ELR (cell line): ENCODE data around the gene HEPN1.
"Not testable (repeated sequence)": the region's sequence is repeated elsewhere in the genome, so short reads cannot be mapped to it uniquely, and the experiment has no call there.

Experiments
- DNase-seq: peaks from one replicate; pipeline ENCODE4 v3.0.0-alpha.2; 2015; ENCODE audit warnings: low read depth

Gene HEPN1

DNA sequence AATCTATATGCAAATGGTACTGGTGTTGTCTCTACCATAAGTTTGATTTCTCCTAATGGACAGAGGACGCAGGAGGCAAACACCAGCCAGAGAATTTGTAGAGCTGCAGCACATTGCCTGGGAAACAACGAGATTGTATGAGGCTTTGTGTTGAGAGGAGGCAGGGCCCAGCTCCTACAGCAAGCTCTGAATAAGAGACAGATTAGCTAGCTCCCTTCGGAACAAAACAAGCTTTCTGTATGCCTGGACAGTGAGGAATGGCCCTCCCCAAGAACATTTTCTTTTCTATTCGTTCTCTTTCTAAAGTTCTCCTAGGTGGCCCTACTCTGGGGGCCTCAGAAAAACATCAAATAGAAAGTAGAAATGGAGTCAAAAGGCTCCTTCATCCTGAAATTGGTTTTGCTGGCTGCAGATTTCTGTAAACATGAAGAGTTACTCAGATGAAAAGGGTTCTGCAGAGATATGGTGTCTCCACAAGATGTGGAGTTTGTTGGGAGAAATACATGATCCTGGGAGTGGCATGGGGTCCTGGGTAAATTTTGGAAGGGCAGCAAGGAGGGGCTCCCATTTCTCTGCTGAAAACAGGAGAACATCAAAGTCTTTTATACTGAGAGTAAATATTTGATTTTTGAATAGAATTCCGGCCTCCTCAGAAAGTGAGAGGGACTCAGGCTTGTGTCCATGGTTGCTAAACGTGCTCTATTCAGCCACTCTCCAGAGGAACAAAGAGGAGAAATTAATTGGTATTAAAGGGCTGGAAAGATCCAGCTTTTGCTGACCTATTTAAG is 23.6 kb downstream of the HEPN1 start:
- DNase-seq: no peak

DNA sequence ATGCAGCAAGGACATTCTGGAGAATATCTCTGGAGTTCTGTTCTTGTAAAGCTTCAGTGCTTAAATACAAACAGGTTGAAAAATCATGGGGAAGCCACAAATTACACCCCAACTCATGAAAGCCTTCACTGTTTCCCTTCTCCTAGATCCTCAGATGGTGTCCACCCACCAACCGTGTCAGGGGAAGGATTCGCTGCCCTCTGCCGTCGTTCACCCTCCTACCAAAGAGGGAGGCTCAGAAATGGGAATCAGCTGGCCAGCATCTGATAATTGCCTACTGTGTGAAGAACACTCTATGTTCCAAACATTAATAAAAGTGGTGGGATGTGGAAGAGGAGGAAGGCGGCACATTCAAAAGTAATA is 24.2 kb downstream of the HEPN1 start:
- DNase-seq: peak; percentile 12

DNA sequence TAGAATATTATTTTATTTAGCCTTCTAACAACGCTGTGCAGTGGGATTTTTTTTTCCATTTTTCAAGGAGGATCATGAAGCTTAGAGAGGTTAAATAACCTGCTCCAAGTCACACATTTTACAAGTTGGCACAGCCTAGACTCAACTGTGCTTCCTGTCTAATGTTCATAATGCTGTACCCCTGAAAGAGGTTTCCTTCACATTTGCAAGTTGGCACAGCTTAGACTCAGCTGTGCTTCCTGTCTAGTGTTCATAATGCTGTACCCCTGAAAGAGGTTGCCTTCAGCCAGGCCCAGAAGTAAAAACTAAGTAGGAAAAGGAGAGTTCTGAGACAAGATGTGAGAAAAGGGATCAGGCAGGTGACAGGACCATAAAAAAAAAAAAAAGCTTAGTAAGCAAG is 24.7 kb downstream of the HEPN1 start:
- no peak for DNase-seq

DNA sequence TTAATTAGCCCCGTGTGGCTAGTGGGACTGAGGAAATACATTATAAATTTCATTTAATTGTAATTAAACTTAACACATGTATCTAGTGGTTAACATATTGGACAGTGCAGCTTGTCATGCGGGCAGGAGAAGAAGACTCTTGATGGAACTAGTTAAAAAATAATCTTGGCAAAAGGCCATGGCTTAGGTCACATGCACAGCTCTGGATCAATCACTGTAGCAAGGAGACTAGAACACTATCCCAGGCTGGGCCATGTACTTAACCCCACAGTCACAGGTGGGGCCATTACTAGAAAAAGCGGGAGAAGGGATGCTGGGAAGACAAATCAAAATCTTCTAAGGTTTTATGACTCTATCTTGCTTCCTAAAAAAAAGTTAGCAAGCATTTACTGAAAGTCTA is 25.5 kb downstream of the HEPN1 start:
- DNase-seq: no peak

DNA sequence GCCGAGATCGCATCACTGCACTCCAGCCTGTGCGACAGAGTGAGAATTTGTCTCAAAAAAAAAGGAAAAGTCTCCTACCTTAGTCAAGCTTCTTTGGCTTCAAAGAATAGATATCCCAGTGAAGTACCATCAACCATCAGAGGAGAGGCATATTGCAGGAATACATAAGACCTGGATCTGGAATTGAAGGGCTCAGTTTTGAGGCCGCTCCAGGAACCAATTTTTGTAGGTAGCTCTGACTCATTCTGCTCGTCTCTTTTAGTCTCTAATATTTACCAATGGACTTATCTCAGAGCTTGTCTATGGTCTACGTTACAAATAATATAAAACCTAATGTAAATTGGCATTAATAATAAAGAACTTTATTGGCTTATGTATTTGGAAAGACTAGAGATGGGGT is 26.8 kb downstream of the HEPN1 start:
- no peak for DNase-seq

DNA sequence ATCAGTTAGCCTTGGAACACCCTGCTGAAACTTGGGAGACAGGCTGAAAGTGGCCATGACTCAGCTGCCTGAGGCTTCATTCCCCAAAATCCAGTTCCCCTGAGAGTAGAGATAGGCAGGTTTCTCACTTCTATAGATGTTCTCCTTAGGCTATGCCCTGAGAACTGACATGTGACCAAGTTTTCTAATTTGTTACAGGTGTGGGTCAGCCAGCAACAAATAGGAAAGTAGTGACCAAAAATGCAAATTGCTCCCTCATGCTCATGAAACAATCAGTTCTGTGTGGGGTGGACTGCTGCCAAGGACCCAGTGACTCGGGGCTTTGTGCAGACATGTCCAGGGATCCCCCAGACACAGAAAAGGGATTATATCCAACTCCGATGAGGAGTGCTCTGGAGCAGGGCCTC is 27.7 kb downstream of the HEPN1 start:
- DNase-seq: no peak

DNA sequence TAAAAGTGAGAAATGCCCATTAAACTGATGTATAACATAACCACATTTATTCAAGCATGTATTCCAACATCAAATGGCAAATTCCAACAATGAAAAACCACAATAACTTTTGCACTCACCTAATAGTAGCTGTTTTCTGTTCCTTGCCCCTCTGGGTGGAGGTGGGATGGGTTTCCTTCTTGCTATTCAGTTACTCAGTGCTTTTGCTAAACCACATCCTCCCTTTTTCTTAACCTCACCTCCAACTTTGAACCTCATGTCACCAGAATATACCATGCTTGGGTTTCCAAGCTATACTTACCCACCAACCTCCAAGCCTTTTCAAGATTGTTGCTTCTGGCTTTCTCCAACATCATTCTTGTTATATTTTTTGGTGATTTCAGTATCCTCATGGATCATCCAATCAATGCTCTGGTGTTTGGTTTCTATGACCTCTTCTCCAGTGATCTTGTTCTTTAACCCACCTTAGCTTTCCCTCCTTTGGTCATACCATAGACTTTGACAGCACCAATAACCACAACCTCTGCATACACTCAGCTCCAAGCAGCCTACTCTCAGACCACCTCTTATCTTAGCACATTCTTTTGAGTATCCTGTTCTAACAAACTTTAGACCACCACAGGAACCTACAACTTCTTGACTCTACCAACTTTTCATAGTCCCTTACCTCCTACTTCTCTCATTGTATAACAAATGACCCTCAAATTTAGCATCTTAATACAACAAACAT is 31.7 kb downstream of the HEPN1 start:
- no peak for DNase-seq

DNA sequence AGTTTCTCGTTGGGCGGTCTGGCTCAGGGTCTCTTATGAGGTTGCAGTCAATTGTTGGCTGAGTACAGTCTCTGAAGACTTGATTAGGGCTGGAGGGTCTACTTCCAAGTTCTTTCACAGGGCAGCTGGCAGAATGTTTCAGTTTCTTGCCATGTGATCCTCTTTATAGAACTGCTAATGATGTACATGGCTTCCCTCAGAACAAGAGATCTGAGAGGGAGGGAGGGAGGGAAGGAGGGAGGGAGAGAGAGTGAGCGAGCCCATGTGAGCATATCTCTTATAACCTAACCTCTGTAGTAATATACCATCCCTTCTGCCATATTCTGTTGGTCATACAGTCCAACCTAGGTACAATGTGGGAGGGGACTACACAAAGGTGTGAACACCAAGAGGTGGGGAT is 32.3 kb downstream of the HEPN1 start:
- DNase-seq: no peak

DNA sequence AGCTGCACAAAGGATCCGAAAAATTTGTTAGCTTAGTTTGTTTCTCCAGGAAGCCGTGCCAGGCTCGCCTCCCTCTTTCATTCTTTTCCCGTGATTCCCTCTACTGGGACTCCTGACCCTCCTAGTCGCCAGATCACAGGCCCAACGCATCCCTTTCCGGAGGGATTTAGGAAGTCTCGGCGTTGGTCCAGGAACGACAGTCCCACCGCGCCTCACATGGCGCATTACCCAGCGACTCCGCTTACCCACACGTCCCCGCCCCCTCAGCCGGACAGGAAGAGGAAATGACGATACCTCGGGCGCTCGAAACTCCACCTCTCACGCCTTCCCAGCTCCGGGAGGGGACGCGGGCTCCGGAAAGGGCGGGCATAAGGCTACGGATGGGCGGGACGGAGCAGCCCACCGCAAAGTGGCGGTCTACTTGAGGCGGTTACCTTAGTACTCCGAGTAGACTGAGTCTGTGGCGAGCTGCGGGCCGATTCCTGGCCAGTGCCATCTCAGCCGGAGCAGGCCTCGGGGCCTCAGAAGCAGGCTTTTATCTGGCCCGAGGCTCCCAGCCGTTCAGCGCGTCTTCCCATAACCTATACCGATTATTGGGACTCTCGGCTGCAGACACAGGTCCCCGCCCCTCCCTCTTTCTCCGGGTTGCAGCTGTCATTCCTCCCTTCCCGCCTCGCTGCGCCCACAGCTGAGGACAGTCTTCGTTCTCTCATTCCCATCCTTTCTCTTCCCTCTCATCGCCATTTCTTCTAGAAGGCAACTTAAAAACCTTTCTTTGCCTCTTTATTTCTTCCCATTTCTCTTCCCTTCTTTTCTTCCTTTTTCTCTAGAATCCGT is 34.9 kb downstream of the HEPN1 start, which contains the start of gene CCDC15:
Gene CCDC15 (plus strand): TSS at position 450 of the 837 bp plus-strand sequence. CDS start 531 bp downstream, outside the sequence.
- DNase-seq: peak; percentile 99

DNA sequence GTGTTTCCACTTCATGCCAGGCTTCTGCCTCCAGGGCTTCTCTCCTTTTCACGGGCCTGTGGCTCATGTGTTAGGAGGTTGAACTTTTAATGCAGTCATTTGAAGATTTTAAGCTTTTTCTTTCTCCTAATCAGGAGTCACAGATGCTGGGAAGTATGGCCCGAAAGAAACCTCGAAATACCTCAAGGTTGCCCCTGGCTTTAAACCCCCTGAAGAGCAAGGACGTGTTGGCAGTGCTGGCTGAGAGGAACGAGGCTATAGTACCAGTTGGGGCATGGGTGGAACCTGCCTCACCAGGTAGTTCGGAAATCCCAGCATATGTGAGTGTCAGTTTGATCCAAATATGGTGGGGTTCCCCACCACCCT is 35.5 kb downstream of the HEPN1 start:
- no peak for DNase-seq

DNA sequence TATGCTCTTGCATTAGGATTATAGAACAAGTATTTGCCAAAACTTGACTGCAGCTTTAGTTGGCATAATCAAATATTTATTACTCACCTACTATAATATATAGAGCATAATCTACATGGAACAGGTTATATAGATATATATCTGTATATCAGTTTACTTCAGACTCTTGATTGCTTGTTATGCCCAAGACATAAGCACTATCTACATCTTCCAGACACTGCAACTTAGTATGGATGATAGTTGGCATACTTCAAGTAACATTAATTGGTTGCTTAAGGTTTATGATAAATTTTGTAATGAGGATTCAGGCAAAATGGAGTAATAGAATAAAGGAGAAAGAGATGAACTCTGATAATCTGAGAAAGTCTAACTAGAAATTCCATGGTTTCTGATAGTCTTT is 36.0 kb downstream of the HEPN1 start:
- no peak for DNase-seq

DNA sequence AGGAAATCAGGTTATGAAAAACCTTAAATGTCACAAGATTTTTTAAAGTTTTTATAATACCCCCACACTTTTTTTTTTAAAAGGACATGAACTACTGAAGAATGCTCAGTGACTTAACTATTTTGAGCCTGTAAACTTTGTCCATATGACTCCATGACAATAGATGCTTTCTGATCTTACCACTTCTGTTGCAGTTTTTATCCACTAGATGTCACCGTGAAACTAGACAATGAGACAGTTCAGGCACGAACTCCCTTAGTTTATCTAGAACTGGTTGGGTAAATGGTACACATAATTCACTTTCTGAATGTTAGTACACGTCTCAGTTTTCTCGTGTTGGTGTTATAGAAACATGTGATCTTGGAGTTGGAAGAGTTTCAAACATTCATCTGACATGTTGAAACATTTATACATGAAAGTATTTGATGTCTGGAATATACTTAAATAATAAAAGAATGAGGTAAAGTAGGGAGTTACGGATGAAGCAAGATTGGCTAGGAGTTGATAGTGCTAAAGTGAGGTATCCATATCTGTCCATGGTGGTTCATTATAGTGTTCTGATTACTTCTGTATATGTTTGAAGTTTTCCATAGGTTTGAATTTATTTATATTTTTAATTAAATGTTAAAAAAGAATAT is 43.0 kb downstream of the HEPN1 start:
- peak; percentile 78 for DNase-seq

DNA sequence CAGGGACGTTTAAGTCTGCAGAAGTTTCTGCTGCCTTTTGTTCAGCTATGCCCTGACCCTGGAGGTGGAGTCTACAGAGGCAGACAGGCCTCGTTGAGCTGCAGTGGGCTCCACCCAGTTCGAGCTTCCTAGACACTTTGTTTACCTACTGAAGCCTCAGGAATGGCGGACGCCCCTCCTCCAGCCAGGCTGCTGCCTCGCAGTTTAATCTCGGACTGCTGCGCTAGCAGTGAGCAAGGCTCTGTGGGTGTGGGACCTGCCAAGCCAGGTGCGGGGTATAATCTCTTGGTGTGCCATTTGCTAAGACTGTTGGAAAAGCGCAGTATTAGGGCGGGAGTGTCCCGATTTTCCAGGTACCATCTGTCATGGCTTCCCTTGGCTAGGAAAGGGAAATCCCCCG is 49.1 kb downstream of the HEPN1 start:
- DNase-seq: not testable (repeated sequence)
